Neural cell (in vitro differentiated cells): Measurements from ENCODE around the gene NPTN. TPM values are rescaled to one million over a fixed set of nuclear protein-coding genes. Genes with fewer than 3 reads are reported as not detected.

Experiments
- H2AFZ ChIP-seq: fragments of 200-600, 300-800 bp; sonication (generic), shearing (Covaris generic); 2 replicates; pipeline ENCODE4 v1.6.0; 2014; ENCODE audit warnings: low read depth, mild to moderate bottlenecking, antibody characterized with exemption, low read length, moderate library complexity
- H3F3A ChIP-seq: fragments of 200-600 bp; shearing (Covaris generic); 2 replicates; pipeline ENCODE4 v1.6.1; 2016; ENCODE audit warnings: mild to moderate bottlenecking, moderate library complexity, mixed read lengths, antibody characterized with exemption, low read length; ENCODE audit not compliant: insufficient read depth, poor library complexity, severe bottlenecking
- H3K27ac ChIP-seq: fragments of 200-600, 300-800 bp; sonication (generic), shearing (Covaris generic); 2 replicates; pipeline ENCODE4 v1.5.1; 2014; ENCODE audit warnings: mild to moderate bottlenecking, low read length, moderate library complexity
- H3K27me3 ChIP-seq: fragments of 300-800, 200-600 bp; sonication (generic), shearing (Covaris generic); 2 replicates; pipeline ENCODE4 v1.6.0; 2014; ENCODE audit warnings: mild to moderate bottlenecking, low read depth, low read length, moderate library complexity; ENCODE audit not compliant: insufficient read depth
- H3K36me3 ChIP-seq: fragments of 300-800, 200-600 bp; sonication (generic), shearing (Covaris generic); 2 replicates; pipeline ENCODE4 v1.5.1; 2014; ENCODE audit warnings: mild to moderate bottlenecking, antibody characterized with exemption, low read length, moderate library complexity; ENCODE audit not compliant: insufficient read depth
- H3K4me2 ChIP-seq: fragments of 300-800, 200-600 bp; sonication (generic), shearing (Covaris generic); 2 replicates; pipeline ENCODE4 v1.6.0; 2014; ENCODE audit warnings: mild to moderate bottlenecking, low read length
- H3K4me3 ChIP-seq: fragments of 300-800, 200-600 bp; sonication (generic), shearing (Covaris generic); 2 replicates; pipeline ENCODE4 v1.5.1; 2014; ENCODE audit warnings: mild to moderate bottlenecking, low read length, moderate library complexity
- H3K79me2 ChIP-seq: fragments of 200-600 bp; shearing (Covaris generic); replicated peaks from 2 replicates; pipeline ENCODE4 v1.6.0; 2014; ENCODE audit warnings: mild to moderate bottlenecking, low read length, moderate library complexity; ENCODE audit not compliant: insufficient read depth
- H3K9ac ChIP-seq: fragments of 300-800, 200-600 bp; sonication (generic), shearing (Covaris generic); 2 replicates; pipeline ENCODE4 v1.6.1; 2016; ENCODE audit warnings: mild to moderate bottlenecking, low read length, mixed read lengths
- H3K9me2 ChIP-seq: fragments of 200-600 bp; shearing (Covaris generic); 2 replicates; pipeline ENCODE4 v1.6.1; 2016; ENCODE audit warnings: mild to moderate bottlenecking, low read length, mixed read lengths; ENCODE audit not compliant: insufficient read depth
- H3K9me3 ChIP-seq: fragments of 200-600, 300-800 bp; sonication (generic), shearing (Covaris generic); 2 replicates; pipeline ENCODE4 v1.6.1; 2016; ENCODE audit warnings: mild to moderate bottlenecking, mixed run types, low read length, moderate library complexity, mixed read lengths
- H4K20me1 ChIP-seq: fragments of 200-600 bp; shearing (Covaris generic); 2 replicates; pipeline ENCODE4 v1.6.1; 2016; ENCODE audit warnings: mild to moderate bottlenecking, mixed run types; ENCODE audit not compliant: insufficient read depth
- CTCF ChIP-seq: fragments of 450-650 bp; IDR thresholded peaks from 2 replicates; pipeline ENCODE4 v1.5.1; 2014; ENCODE audit warnings: antibody characterized with exemption, mild to moderate bottlenecking, moderate library complexity; ENCODE audit not compliant: poor library complexity, severe bottlenecking
- EP300 ChIP-seq: fragments of 450-650 bp; conservative IDR thresholded peaks from 2 replicates; pipeline ENCODE4 v1.6.1; 2014; ENCODE audit warnings: antibody characterized with exemption, mild to moderate bottlenecking, moderate library complexity; ENCODE audit not compliant: poor library complexity, severe bottlenecking
- EZH2 ChIP-seq: fragments of 200-600, 300-800 bp; shearing (Covaris generic), sonication (generic); IDR thresholded peaks from 2 replicates; pipeline ENCODE4 v1.6.1; 2014; ENCODE audit warnings: antibody characterized with exemption, low read length, borderline replicate concordance, mild to moderate bottlenecking; ENCODE audit not compliant: insufficient read depth, poor library complexity, severe bottlenecking
- MXI1 ChIP-seq: fragments of 450-650 bp; conservative IDR thresholded peaks from 2 replicates; pipeline ENCODE4 v1.6.1; 2014; ENCODE audit warnings: antibody characterized with exemption, mild to moderate bottlenecking; ENCODE audit not compliant: poor library complexity, severe bottlenecking
- POLR2AphosphoS5 ChIP-seq: IDR thresholded peaks from 2 replicates; pipeline ENCODE4 v1.6.1; 2012
- RAD21 ChIP-seq: fragments of 450-650 bp; conservative IDR thresholded peaks from 2 replicates; pipeline ENCODE4 v1.6.1; 2014; ENCODE audit warnings: antibody characterized with exemption, mild to moderate bottlenecking, moderate library complexity
- REST ChIP-seq: IDR thresholded peaks from 2 replicates; pipeline ENCODE4 v1.6.1; 2012; ENCODE audit warnings: borderline replicate concordance
- SMC3 ChIP-seq: fragments of 450-650 bp; conservative IDR thresholded peaks from 2 replicates; pipeline ENCODE4 v1.6.1; 2014; ENCODE audit warnings: antibody characterized with exemption, mild to moderate bottlenecking, moderate library complexity; ENCODE audit not compliant: poor library complexity
- TAF1 ChIP-seq: IDR thresholded peaks from 2 replicates; pipeline ENCODE4 v1.6.1; 2012; ENCODE audit warnings: low read depth
- polyA plus RNA-seq: library from polyadenylated mRNA; depleted of rRNA; stranded (reverse); fragments of >200 nt; gene quantifications from 2 replicates; pipeline ENCODE4 v1.2.3, GENCODE V29; 2014

NPTN gene
- polyA plus RNA-seq, 1 donor from 2014 or later = 237 TPM

GRCh38 chr15:73628102-73628501 is 5.1 kb downstream of the NPTN start:
- no peak overlapping the region for H3K9ac ChIP-seq
- H3K27ac ChIP-seq = no peak overlapping the region
- H3K79me2 ChIP-seq = peaks cover 83% of the 10 kb centered on the region
- no peak overlapping the region for H3K4me3 ChIP-seq
- H3K9me2 ChIP-seq = no peaks in the 10 kb centered on the region
- no peak overlapping the region for H3K4me2 ChIP-seq
- no peaks in the 10 kb centered on the region for H4K20me1 ChIP-seq
- TF ChIP-seq RAD21 = no peak
- no peak for TF ChIP-seq TAF1
- TF ChIP-seq POLR2AphosphoS5 = no peak
- no peak for TF ChIP-seq CTCF
- no peak for TF ChIP-seq MXI1
- no peak for TF ChIP-seq REST
- no peak for TF ChIP-seq EZH2
- TF ChIP-seq SMC3 = no peak
- TF ChIP-seq EP300 = no peak
- H3K36me3 ChIP-seq = no peaks in the 10 kb centered on the region
- no peaks in the 10 kb centered on the region for H3K9me3 ChIP-seq
- H3K27me3 ChIP-seq = no peaks in the 10 kb centered on the region
- no peak overlapping the region for H2AFZ ChIP-seq
- no peaks in the 10 kb centered on the region for H3F3A ChIP-seq

GRCh38 chr15:73626072-73626471 is 7.1 kb downstream of the NPTN start:
- no peaks in the 10 kb centered on the region for H3K27me3 ChIP-seq
- H4K20me1 ChIP-seq = no peaks in the 10 kb centered on the region
- peaks cover 85% of the 10 kb centered on the region for H3K79me2 ChIP-seq
- H3K36me3 ChIP-seq = no peaks in the 10 kb centered on the region
- no peak overlapping the region for H2AFZ ChIP-seq
- no peak overlapping the region for H3K4me3 ChIP-seq
- H3K9ac ChIP-seq = no peak overlapping the region
- H3K9me3 ChIP-seq = no peaks in the 10 kb centered on the region
- no peaks in the 10 kb centered on the region for H3F3A ChIP-seq
- H3K4me2 ChIP-seq = no peak overlapping the region
- H3K9me2 ChIP-seq = no peaks in the 10 kb centered on the region
- TF ChIP-seq MXI1 (no peak), POLR2AphosphoS5 (no peak), SMC3 (no peak)
- no peak overlapping the region for H3K27ac ChIP-seq

- no peaks in the 10 kb centered on the region for H3K9me3 ChIP-seq
- no peaks in the 10 kb centered on the region for H4K20me1 ChIP-seq
- H3K36me3 ChIP-seq = no peaks in the 10 kb centered on the region
- H3K4me2 ChIP-seq = no peak overlapping the region
- no peak for TF ChIP-seq EP300
- TF ChIP-seq TAF1 = no peak
- no peak for TF ChIP-seq MXI1
- TF ChIP-seq POLR2AphosphoS5 = no peak
- TF ChIP-seq SMC3 = no peak
- TF ChIP-seq EZH2 = no peak
- TF ChIP-seq CTCF = no peak
- no peak for TF ChIP-seq REST
- TF ChIP-seq RAD21 = no peak
- H3K79me2 ChIP-seq = peaks cover 80% of the 10 kb centered on the region
- H3F3A ChIP-seq = no peaks in the 10 kb centered on the region
- H2AFZ ChIP-seq = no peak overlapping the region
- no peaks in the 10 kb centered on the region for H3K27me3 ChIP-seq
- no peak overlapping the region for H3K4me3 ChIP-seq
- H3K9ac ChIP-seq = no peak overlapping the region
- H3K27ac ChIP-seq = no peak overlapping the region
- H3K9me2 ChIP-seq = no peaks in the 10 kb centered on the region
Measured at GRCh38 chr15:73624530-73624929, 8.7 kb downstream of the NPTN start.
